GM19372 (cell line): Measurements from ENCODE around the gene STAB2.

Source experiments
- ATAC-seq: cut with Tn5 transposase; IDR thresholded peaks from one replicate; pipeline ENCODE4 v1.9.1; 2021; ENCODE audit warnings: mild to moderate bottlenecking, low read depth, moderate library complexity; ENCODE audit not compliant: unreplicated experiment

STAB2 gene

GRCh38 chr12:103687253-103687652 is 100.2 kb downstream of the STAB2 start:
- no peak for ATAC-seq

GRCh38 chr12:103688376-103689063 is 101.4 kb downstream of the STAB2 start:
- no peak for ATAC-seq

GRCh38 chr12:103690426-103690825 is 103.4 kb downstream of the STAB2 start:
- no peak for ATAC-seq

GRCh38 chr12:103691063-103691462 is 104.0 kb downstream of the STAB2 start:
- no peak for ATAC-seq

- ATAC-seq: no peak
Observed at GRCh38 chr12:103696101-103696500, 109.0 kb downstream of the STAB2 start.

GRCh38 chr12:103697971-103698751 is 111.1 kb downstream of the STAB2 start:
- ATAC-seq: no peak

- no peak for ATAC-seq
Observed at GRCh38 chr12:103698752-103699560, 111.9 kb downstream of the STAB2 start.

GRCh38 chr12:103705098-103705497 is 118.0 kb downstream of the STAB2 start:
- ATAC-seq: no peak

- no peak for ATAC-seq
Observed at GRCh38 chr12:103705927-103706326, 118.9 kb downstream of the STAB2 start.

GRCh38 chr12:103707446-103707845 is 120.4 kb downstream of the STAB2 start:
- no peak for ATAC-seq

- no peak for ATAC-seq
Observed at GRCh38 chr12:103710544-103710943, 123.5 kb downstream of the STAB2 start.

- ATAC-seq: no peak
Observed at GRCh38 chr12:103712216-103712615, 125.1 kb downstream of the STAB2 start.

GRCh38 chr12:103715494-103715893 is 128.4 kb downstream of the STAB2 start:
- no peak for ATAC-seq

- no peak for ATAC-seq
Observed at GRCh38 chr12:103716517-103717196, 129.6 kb downstream of the STAB2 start.

GRCh38 chr12:103725398-103725797 is 138.3 kb downstream of the STAB2 start:
- ATAC-seq: no peak

- no peak for ATAC-seq
Observed at GRCh38 chr12:103727638-103728037, 140.6 kb downstream of the STAB2 start.

- ATAC-seq: no peak
Observed at GRCh38 chr12:103728323-103728722, 141.2 kb downstream of the STAB2 start.

GRCh38 chr12:103729499-103729898 is 142.4 kb downstream of the STAB2 start:
- no peak for ATAC-seq

- ATAC-seq: no peak
Observed at GRCh38 chr12:103731539-103731938, 144.5 kb downstream of the STAB2 start.

GRCh38 chr12:103734863-103735262 is 147.8 kb downstream of the STAB2 start:
- ATAC-seq: no peak

- ATAC-seq: no peak
Observed at GRCh38 chr12:103735291-103735690, 148.2 kb downstream of the STAB2 start.
